B cell (primary cell): ENCODE data around the gene KNOP1. TPM values are rescaled to one million over a fixed set of nuclear protein-coding genes. Genes with fewer than 3 reads are reported as not detected.

Experiments
- ATAC-seq: fragments of 200-7000 bp; cut with Tn5 transposase; one replicate; pipeline ENCODE4 v1.10.0; 2021; ENCODE audit warnings: low read depth, mild to moderate bottlenecking, moderate number of reproducible peaks, moderate library complexity
- CTCF ChIA-PET: fragments of 350-600 bp; sonication (Branson Sonifier 250); formaldehyde crosslinking; loops from one replicate; lab custom pipeline; 2021; ENCODE audit warnings: antibody characterized with exemption, inconsistent platforms; lab: Charles Lee
- POLR2A ChIA-PET: fragments of 350-600 bp; sonication (Branson Sonifier 250); formaldehyde crosslinking; loops from one replicate; lab custom pipeline; 2021; ENCODE audit warnings: antibody characterized with exemption; lab: Charles Lee
- DNase-seq: peaks from one replicate; pipeline ENCODE4 v3.0.0; 2013
- H2AFZ ChIP-seq: 2 replicates; pipeline ENCODE4 v1.6.1; 2012; ENCODE audit warnings: mild to moderate bottlenecking, low read depth, low read length; ENCODE audit not compliant: insufficient read depth, poor library complexity, severe bottlenecking
- H3K27ac ChIP-seq, 2 donors: 1 replicate in 1 of 2; 2 replicates in 1 of 2; pipeline ENCODE4 v1.5.1; 2012 to 2013; ENCODE audit warnings: low read length in 2 of 2, mild to moderate bottlenecking in 2 of 2, moderate library complexity in 1 of 2
- H3K27me3 ChIP-seq, 4 experiments: fragments of 200-600 bp in 1 of 4; sonication (generic) in 1 of 4; replicated peaks in 1 of 4; 1 replicate in 2 of 4; 2 replicates in 2 of 4; pipeline versions ENCODE4 v1.6.1 to v1.7.0; 2013 to 2016; ENCODE audit warnings: low read length in 3 of 4, mild to moderate bottlenecking in 2 of 4, mixed read lengths in 1 of 4, moderate library complexity in 1 of 4; ENCODE audit not compliant: insufficient read depth in 4 of 4, control insufficient read depth in 3 of 4; ENCODE audit errors: control extremely low read depth in 1 of 4
- H3K36me3 ChIP-seq, 2 experiments: replicated peaks in 1 of 2; 1 replicate in 1 of 2; 2 replicates in 1 of 2; pipeline versions ENCODE4 v1.6.1 to v1.7.1; 2013; ENCODE audit warnings: low read length in 1 of 2; ENCODE audit not compliant: insufficient read depth in 2 of 2, control insufficient read depth in 1 of 2; ENCODE audit errors: control extremely low read depth in 1 of 2, extremely low read depth in 1 of 2
- H3K4me1 ChIP-seq, 2 donors: fragments of 200-600 bp in 1 of 2; sonication (generic) in 1 of 2; 1 replicate in 1 of 2; 2 replicates in 1 of 2; pipeline versions ENCODE4 v1.5.1 to v1.6.1; 2013 to 2017; ENCODE audit warnings: low read length in 2 of 2; ENCODE audit not compliant: control insufficient read depth in 2 of 2, insufficient read depth in 2 of 2
- H3K4me2 ChIP-seq: replicated peaks from 2 replicates; pipeline ENCODE3; 2012; ENCODE audit warnings: mild to moderate bottlenecking, low read depth, low read length; ENCODE audit not compliant: poor library complexity, severe bottlenecking
- H3K4me3 ChIP-seq, 5 experiments: fragments of 200-600 bp in 1 of 5; sonication (generic) in 1 of 5; 1 replicate in 3 of 5; 2 replicates in 2 of 5; pipeline versions ENCODE4 v1.5.1 to v1.7.0; 2011 to 2016; ENCODE audit warnings: low read length in 4 of 5, mild to moderate bottlenecking in 4 of 5, low read depth in 2 of 5, control low read depth in 1 of 5, moderate library complexity in 1 of 5; ENCODE audit not compliant: insufficient read depth in 1 of 5; ENCODE audit errors: control extremely low read depth in 1 of 5, extremely low read depth in 1 of 5
- H3K79me2 ChIP-seq: fragments of 200-600 bp; sonication (generic); one replicate; pipeline ENCODE4 v1.6.0; 2016; ENCODE audit warnings: low read length; ENCODE audit not compliant: control insufficient read depth, insufficient read depth
- H3K9ac ChIP-seq: fragments of 200-600 bp; sonication (generic); 2 replicates; pipeline ENCODE4 v1.6.1; 2017; ENCODE audit warnings: mild to moderate bottlenecking, low read length, moderate library complexity
- H3K9me3 ChIP-seq, 3 donors: one replicate each; pipeline versions ENCODE4 v1.6.1 to v1.7.1; 2013; ENCODE audit warnings: low read length in 2 of 3; ENCODE audit not compliant: control insufficient read depth in 2 of 3, insufficient read depth in 1 of 3; ENCODE audit errors: control extremely low read depth in 1 of 3
- H4K20me1 ChIP-seq: 2 replicates; pipeline ENCODE4 v1.6.0; 2012; ENCODE audit warnings: mild to moderate bottlenecking, low read length; ENCODE audit not compliant: insufficient read depth, control insufficient read depth, poor library complexity, severe bottlenecking
- H3K27ac Mint-ChIP-seq: one replicate; pipeline ENCODE4 v1.8.0; 2021; ENCODE audit warnings: mixed read lengths
- H3K27me3 Mint-ChIP-seq: one replicate; pipeline ENCODE4 v1.8.0; 2021; ENCODE audit warnings: mixed read lengths
- H3K4me1 Mint-ChIP-seq: one replicate; pipeline ENCODE4 v1.8.0; 2021; ENCODE audit warnings: mixed read lengths
- H3K4me3 Mint-ChIP-seq: one replicate; pipeline ENCODE4 v1.8.0; 2021; ENCODE audit warnings: mixed read lengths
- H3K9me3 Mint-ChIP-seq: one replicate; pipeline ENCODE4 v1.8.0; 2022; ENCODE audit warnings: mixed read lengths; ENCODE audit not compliant: insufficient read depth
- CTCF ChIP-seq: fragments of 200-600 bp; IDR thresholded peaks from one replicate; pipeline ENCODE4 v1.8.0; 2022; ENCODE audit warnings: antibody characterized with exemption, mild to moderate bottlenecking
- EZH2 ChIP-seq: IDR thresholded peaks from 2 replicates; pipeline ENCODE4 v1.6.1; 2012; ENCODE audit warnings: borderline replicate concordance, low read depth, mild to moderate bottlenecking, moderate library complexity, low read length; ENCODE audit not compliant: insufficient read depth, poor library complexity, severe bottlenecking
- WGBS: methylation state at CpG from one replicate; pipeline ENCODE4 v1.1.5; 2013; ENCODE audit warnings: missing lambda C conversion rate; ENCODE audit not compliant: insufficient coverage; 5-methylcytosine and 5-hydroxymethylcytosine counted together
- intact Hi-C: fragments of 100-400 bp; cut with micrococcal nuclease; formaldehyde crosslinking; loops from one replicate; pipeline ENCODE4 v1.10.0; 2022
- polyA plus RNA-seq: library from polyadenylated mRNA; depleted of rRNA; stranded (reverse); fragments of >200 nt; gene quantifications from 2 replicates; pipeline ENCODE4 v1.2.3, GENCODE V29; 2012
- total RNA-seq, 2 donors: library from RNA; stranded (reverse); fragments of 120-200 nt in 1 of 2; gene quantifications; 1 replicate in 1 of 2; 2 replicates in 1 of 2; pipeline versions ENCODE4 v1.2.3 to v1.2.4, GENCODE V29; 2013 to 2022

Gene KNOP1
- total and polyA plus RNA-seq, 2 donors (not counting 1 experiment from before 2014, with no cell fraction given): 1.6 to 16.9 TPM

GRCh38 chr16:19757026-19757425, 39.0 kb upstream of the KNOP1 start:
- H3K4me3 Mint-ChIP-seq: no peak overlapping the region
- WGBS: 100% methylated on average over 3 of the region's 5 CpGs
- H3K27ac Mint-ChIP-seq: no peak overlapping the region

GRCh38 chr16:19755268-19755667, 37.2 kb upstream of the KNOP1 start:
- WGBS: 88% methylated on average over 2 of the region's 3 CpGs
- Mint-ChIP-seq H3K27me3 (no peaks in the 10 kb centered on the region), H3K9me3 (no peaks in the 10 kb centered on the region), H3K4me1 (no peaks in the 10 kb centered on the region), H3K27ac (no peak overlapping the region), H3K4me3 (no peak overlapping the region)
- no peak overlapping the region for H3K9ac ChIP-seq
- no peak overlapping the region for H3K27ac ChIP-seq
- no peaks in the 10 kb centered on the region for H3K9me3 ChIP-seq
- no peak overlapping the region for H3K4me3 ChIP-seq
- ChIA-PET CTCF (no interaction called here), POLR2A (no interaction called here)
- intact Hi-C loops: no loop called here
- H4K20me1 ChIP-seq: no peaks in the 10 kb centered on the region
- H3K4me2 ChIP-seq: no peak overlapping the region
- H3K27me3 ChIP-seq: no peaks in the 10 kb centered on the region
- DNase-seq (no peak), ATAC-seq (no peak)
- H3K4me1 ChIP-seq: no peaks in the 10 kb centered on the region
- no peaks in the 10 kb centered on the region for H3K79me2 ChIP-seq
- TF ChIP-seq EZH2: no peak
- TF ChIP-seq CTCF: no peak
- H3K36me3 ChIP-seq: no peaks in the 10 kb centered on the region
- H2AFZ ChIP-seq: no peak overlapping the region

More at GRCh38 chr16:19757026-19757425, 39.0 kb upstream of the KNOP1 start:
- Histone ChIP-seq H3K79me2 (no peaks in the 10 kb centered on the region), H3K9ac (no peak overlapping the region), H3K9me3 (no peaks in the 10 kb centered on the region), H3K4me1 (no peaks in the 10 kb centered on the region), H3K27me3 (no peaks in the 10 kb centered on the region), H4K20me1 (no peaks in the 10 kb centered on the region), H2AFZ (no peak overlapping the region), H3K36me3 (no peaks in the 10 kb centered on the region), H3K4me2 (no peak overlapping the region), H3K4me3 (no peak overlapping the region), H3K27ac (no peak overlapping the region)
- TF ChIP-seq CTCF (no peak), EZH2 (no peak)
- no peaks in the 10 kb centered on the region for H3K9me3 Mint-ChIP-seq
- POLR2A ChIA-PET: no interaction called here
- H3K4me1 Mint-ChIP-seq: no peaks in the 10 kb centered on the region
- intact Hi-C loops: no loop called here
- no peak for ATAC-seq
- no peaks in the 10 kb centered on the region for H3K27me3 Mint-ChIP-seq
- CTCF ChIA-PET: no interaction called here
- no peak for DNase-seq
